ENCODE results near the gene ZC3H10.
"Not testable (repeated sequence)": the region's sequence is repeated elsewhere in the genome, so short reads cannot be mapped to it uniquely, and the experiment has no call there.

ZC3H10 gene

DNA sequence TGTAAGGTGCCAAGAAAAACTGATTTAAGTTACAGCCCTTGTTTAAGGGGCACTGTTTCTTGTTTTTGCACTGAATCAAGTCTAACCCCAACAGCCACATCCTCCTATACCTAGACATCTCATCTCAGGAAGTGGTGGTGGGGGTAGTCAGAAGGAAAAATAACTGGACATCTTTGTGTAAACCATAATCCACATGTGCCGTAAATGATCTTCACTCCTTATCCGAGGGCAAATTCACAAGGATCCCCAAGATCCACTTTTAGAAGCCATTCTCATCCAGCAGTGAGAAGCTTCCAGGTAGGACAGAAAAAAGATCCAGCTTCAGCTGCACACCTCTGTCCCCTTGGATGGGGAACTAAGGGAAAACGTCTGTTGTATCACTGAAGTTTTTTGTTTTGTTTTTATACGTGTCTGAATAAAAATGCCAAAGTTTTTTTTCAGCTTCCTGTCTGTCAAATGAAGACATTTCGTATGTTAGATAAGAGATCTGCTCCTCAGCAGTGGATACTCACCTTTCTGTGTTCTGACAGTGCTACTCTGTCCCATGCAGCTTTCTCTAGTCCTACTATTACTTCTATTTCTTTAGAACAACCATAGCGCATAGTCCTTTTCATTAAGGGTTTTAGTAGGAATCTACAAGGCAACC, 14.9 kb upstream of the ZC3H10 start:
- no peak for DNase-seq

- DNase-seq, result no peak
These were observed 14.3 kb upstream of the ZC3H10 start for GRCh38 chr12:56103823-56104108.

- DNase-seq, result peak; percentile 94
These were observed 13.8 kb upstream of the ZC3H10 start, which contains the start of gene PA2G4 for GRCh38 chr12:56104109-56104814. PA2G4 (plus strand) TSS chr12:56104559; CDS start chr12:56104738, 179 bp downstream.

DNA sequence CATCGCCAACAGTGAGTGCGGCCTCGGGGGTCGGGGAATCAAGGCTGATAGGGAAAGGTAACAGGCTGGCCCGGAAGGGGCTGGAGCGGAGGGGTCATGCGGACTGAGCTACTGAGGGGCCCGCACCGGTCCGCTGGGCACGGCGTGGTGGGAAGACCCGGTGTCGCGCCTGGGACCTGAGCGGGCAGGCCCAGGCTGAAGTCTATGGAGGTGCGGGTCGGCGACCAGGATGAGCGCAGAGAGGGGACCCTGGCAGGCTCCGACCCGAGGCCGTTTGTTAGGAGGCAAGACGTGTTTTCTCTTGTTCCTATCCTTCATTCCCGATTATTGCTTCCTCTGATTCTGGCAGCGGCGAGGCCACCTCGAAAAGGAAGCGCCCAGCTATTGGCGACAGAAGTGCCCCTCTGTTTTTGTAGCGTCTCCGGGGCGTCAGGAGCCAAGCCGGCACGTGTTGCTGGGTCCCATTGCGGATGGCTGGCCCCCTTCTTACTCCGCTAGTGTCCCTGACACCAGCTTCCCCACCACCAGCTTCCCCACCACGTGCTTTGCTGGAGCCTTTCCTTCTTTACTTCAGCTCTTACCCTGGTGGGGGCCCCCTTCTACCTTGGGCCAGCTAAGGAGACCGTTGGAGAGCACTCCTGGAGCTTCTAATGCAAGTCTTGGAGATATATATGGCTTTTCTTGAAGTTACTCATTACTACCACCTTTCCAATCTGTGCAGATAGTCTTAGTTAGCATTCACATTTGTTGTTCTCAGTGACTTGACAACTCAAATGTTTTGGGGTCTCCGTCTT, 13.1 kb upstream of the ZC3H10 start:
- no peak for DNase-seq

GRCh38 chr12:56105609-56105902, 12.5 kb upstream of the ZC3H10 start:
- no peak for DNase-seq

GRCh38 chr12:56107242-56107641, 10.8 kb upstream of the ZC3H10 start:
- no peak for DNase-seq

DNA sequence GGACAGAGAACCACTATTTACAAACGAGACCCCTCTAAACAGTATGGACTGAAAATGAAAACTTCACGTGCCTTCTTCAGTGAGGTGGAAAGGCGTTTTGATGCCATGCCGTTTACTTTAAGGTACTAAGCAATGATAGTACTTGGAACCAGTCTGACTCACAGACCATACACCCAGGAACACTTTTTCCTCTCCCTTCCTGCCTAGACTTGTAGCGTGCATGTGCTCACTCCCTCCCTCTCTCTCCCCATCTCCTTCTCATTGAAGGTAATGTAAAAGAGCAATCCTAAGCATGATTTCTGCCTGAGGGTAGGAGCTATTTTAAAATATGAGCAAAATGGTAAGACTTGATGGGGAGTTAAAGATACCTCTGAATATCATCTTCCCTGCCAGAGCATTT, 7.5 kb upstream of the ZC3H10 start:
- no peak for DNase-seq

GRCh38 chr12:56114084-56114483, 4.0 kb upstream of the ZC3H10 start:
- no peak for DNase-seq

DNA sequence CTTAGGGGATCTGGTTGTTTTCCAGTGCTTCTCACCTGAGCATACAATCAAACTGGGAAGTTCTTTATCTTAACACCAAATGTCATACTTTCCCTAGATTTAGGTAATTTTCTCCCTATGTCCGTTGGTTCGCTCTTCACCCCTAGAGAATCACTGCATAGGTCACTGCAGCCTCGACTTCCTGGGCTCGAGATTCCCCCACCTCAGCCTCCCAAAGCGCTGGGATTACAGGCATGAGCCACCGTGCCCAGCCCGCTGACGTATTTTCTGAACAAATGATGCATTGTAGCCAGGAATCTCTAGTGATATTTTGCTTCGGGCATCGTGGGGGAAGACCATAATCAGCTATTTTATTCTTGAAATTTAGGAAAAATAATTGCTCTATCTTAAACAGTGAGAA, 2.7 kb upstream of the ZC3H10 start:
- DNase-seq, result no peak

- DNase-seq, result peak; percentile 78
These were observed 1.6 kb upstream of the ZC3H10 start, which contains the start of gene RPL41 for GRCh38 chr12:56116267-56117081. RPL41 (plus strand) TSS chr12:56116633.

DNA sequence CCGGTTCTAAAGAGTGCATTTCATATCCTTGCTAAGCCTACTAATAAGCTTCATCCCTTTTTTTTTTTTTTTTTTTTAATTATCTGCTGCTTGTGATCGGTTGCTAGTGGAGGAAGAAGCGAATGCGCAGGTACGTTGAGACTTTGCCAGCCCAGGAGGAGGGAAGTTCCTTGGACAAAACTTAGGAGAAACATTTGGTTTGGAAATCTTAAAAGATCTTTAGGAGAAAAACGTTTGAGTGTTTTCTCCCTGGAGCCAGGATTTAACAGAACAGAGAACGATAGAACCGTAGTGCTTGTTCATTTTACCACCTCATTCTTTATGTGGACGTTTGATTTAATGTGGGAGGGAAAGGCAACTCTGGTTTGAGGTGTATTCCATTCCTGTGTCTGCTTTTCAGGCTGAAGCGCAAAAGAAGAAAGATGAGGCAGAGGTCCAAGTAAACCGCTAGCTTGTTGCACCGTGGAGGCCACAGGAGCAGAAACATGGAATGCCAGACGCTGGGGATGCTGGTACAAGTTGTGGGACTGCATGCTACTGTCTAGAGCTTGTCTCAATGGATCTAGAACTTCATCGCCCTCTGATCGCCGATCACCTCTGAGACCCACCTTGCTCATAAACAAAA, 872 bp upstream of the ZC3H10 start:
- not testable (repeated sequence) for DNase-seq

- no peak for DNase-seq
These were observed 757 bp downstream of the ZC3H10 start for GRCh38 chr12:56118688-56119357.

- DNase-seq, result peak; percentile 43
These were observed 1.3 kb downstream of the ZC3H10 start for GRCh38 chr12:56119361-56119796.

GRCh38 chr12:56120158-56120846, 2.2 kb downstream of the ZC3H10 start:
- no peak for DNase-seq

GRCh38 chr12:56121204-56121870, 3.3 kb downstream of the ZC3H10 start:
- no peak for DNase-seq

GRCh38 chr12:56122637-56123036, 4.6 kb downstream of the ZC3H10 start:
- no peak for DNase-seq

GRCh38 chr12:56124133-56124532, 6.1 kb downstream of the ZC3H10 start:
- no peak for DNase-seq

DNA sequence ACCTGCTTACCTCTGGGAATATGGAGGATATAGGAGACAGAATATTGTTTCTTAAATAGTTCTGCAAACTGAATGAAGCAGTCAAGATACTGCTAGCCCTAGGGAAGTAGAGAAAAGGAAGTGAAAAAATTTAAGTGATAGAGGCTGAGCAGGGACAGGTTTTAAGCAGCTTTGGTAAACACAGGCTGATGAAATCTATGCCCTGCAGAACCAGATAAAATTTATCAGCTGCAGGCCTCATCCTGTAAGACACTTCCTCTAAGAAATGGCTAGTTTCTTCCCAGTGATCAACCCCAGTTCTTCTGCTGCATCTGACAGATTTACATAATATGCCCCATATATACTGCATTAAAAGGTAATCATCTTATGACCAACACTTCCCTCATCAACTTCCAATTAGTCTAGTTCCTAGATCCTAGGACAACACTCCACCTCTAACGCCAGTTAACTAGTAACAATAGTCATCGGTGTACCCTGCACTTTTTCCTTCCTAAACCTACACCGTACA, 8.7 kb downstream of the ZC3H10 start:
- no peak for DNase-seq

- no peak for DNase-seq
These were observed 9.4 kb downstream of the ZC3H10 start for GRCh38 chr12:56127485-56127887.

DNA sequence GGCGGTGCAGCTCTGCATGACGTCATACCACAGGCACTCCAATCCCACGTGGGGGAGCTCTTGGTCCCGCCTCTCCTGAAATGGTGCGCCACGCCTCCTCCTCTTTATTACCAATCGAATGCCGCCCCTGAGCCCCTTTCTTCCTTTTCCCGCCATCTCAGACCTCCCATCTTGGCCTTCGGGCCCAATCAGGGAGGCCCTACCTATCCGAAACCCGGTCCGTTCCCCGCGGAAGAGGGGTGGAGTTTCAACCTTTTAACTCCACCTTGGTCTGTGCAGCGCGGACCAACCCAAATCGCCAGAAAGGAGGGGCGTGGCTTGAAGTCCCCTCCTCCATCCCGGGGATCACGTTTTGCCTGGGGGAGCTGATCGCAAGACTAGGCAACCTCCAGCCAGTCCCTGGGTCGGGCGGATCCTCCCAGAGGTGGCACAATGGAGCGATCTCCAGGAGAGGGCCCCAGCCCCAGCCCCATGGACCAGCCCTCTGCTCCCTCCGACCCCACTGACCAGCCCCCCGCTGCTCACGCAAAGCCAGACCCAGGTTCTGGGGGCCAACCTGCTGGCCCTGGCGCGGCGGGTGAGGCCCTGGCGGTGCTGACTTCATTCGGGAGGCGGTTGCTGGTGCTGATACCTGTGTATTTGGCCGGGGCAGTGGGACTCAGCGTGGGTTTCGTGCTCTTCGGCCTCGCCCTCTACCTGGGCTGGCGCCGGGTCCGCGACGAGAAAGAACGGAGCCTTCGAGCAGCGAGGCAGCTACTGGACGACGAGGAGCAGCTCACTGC, 10.0 kb downstream of the ZC3H10 start, which contains the start of gene ESYT1:
ESYT1 (plus strand) TSS at position 380 of the 782 bp plus-strand sequence; CDS start at position 433, 53 bp downstream.
- DNase-seq, result peak; percentile 94

Data from NCI-H1105 treated with DMSO at 0.1 percent for 48 hours (cell line).